Measurements from ENCODE around the gene INPP4B. TPM values are rescaled to one million over a fixed set of nuclear protein-coding genes. Genes with fewer than 3 reads are reported as not detected.

The INPP4B gene
- total and polyA plus RNA-seq, 2 of the 4 experiments (the other 2 are of a cell fraction): 1.8 to 14.0 TPM

GRCh38 chr4:142150483-142150882, 695.6 kb downstream of the INPP4B start:
- no peak overlapping the region for H2AK9ac ChIP-seq (replicated peaks; ENCODE audit: low read depth, low read length, poor library complexity)
- H4K5ac ChIP-seq (ENCODE audit: low read depth, low read length): no peak overlapping the region
- TF ChIP-seq RAD21 (IDR thresholded peaks at IDR 0.05; ENCODE audit: low read length) (no peak), ELK1 (IDR thresholded peaks at IDR 0.05; ENCODE audit: borderline replicate concordance, low read depth, low read length) (no peak), MAZ (IDR thresholded peaks at IDR 0.05; ENCODE audit: borderline replicate concordance, low read depth, low read length) (no peak), NFE2L2 (IDR thresholded peaks at IDR 0.05; ENCODE audit: low read depth, low read length) (no peak), FOS (IDR thresholded peaks at IDR 0.05; ENCODE audit: low read depth, low read length) (no peak), RFX5 (IDR thresholded peaks at IDR 0.05; ENCODE audit: low read depth, low read length) (no peak)
- TF ChIP-seq, protein P1, sequence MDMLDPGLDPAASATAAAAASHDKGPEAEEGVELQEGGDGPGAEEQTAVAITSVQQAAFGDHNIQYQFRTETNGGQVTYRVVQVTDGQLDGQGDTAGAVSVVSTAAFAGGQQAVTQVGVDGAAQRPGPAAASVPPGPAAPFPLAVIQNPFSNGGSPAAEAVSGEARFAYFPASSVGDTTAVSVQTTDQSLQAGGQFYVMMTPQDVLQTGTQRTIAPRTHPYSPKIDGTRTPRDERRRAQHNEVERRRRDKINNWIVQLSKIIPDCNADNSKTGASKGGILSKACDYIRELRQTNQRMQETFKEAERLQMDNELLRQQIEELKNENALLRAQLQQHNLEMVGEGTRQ (IDR thresholded peaks at IDR 0.05; ENCODE audit: low read depth, low read length): no peak
- POLR2A ChIA-PET (ENCODE audit: unreplicated experiment): no interaction called here
- in situ Hi-C loops (cut with MboI; ENCODE audit: low sequenced_read_pairs): no loop called here
- intact Hi-C loops (cut with micrococcal nuclease): no loop called here
- H4K20me1 ChIP-seq (ENCODE audit: insufficient read depth, low read length): no peaks in the 10 kb centered on the region
- no peak overlapping the region for H2BK20ac ChIP-seq (ENCODE audit: low read depth, low read length)
- no peak overlapping the region for H3K14ac ChIP-seq (replicated peaks; ENCODE audit: low read depth, low read length)
- no peaks in the 10 kb centered on the region for H3K9me3 ChIP-seq (ENCODE audit: control insufficient read depth, insufficient read depth, low read length)
- no peak overlapping the region for H2BK120ac ChIP-seq (ENCODE audit: low read depth, low read length)
- DNase-seq: no peak
- BruUV-seq (replicated peaks): no TSS peak
- H3K18ac ChIP-seq (ENCODE audit: low read depth, low read length): no peak overlapping the region
- H3K56ac ChIP-seq (ENCODE audit: extremely low read depth, insufficient read depth, low read length): no peak overlapping the region
- CTCF ChIA-PET: no interaction called here
- no peaks in the 10 kb centered on the region for H3K9me1 ChIP-seq (ENCODE audit: insufficient read depth, low read length)
- no peak overlapping the region for H3K9ac ChIP-seq (ENCODE audit: low read depth, low read length)
- no peak overlapping the region for H2BK15ac ChIP-seq (ENCODE audit: low read depth, low read length)
- H2BK5ac ChIP-seq (ENCODE audit: low read depth, low read length, poor library complexity, severe bottlenecking): no peak overlapping the region
- H3K4me2 ChIP-seq (ENCODE audit: low read depth, low read length): no peak overlapping the region
- no CpG with 5 or more reads among the region's 3 CpGs for WGBS, 2 experiments (ENCODE audit: extremely low coverage in 2 of 2, insufficient read length in 1 of 2)
- no peak for ATAC-seq (ENCODE audit: low read depth)
- no peak overlapping the region for H3K23ac ChIP-seq (ENCODE audit: low read depth, low read length)
- no peaks in the 10 kb centered on the region for H3K4me1 ChIP-seq (ENCODE audit: control insufficient read depth, insufficient read depth, low read length)
- H2AFZ ChIP-seq (replicated peaks; ENCODE audit: low read length, poor library complexity): no peak overlapping the region
- no peak overlapping the region for H2AK5ac ChIP-seq (ENCODE audit: low read depth, low read length)
- dilution Hi-C loops (cut with HindIII; ENCODE audit: low sequenced_read_pairs, unreplicated experiment): no loop called here
- H3K4ac ChIP-seq (ENCODE audit: low read depth, low read length): no peak overlapping the region
- no peaks in the 10 kb centered on the region for H3K79me1 ChIP-seq (ENCODE audit: low read depth in 1 of 2, low read length in 2 of 2)
- no peak overlapping the region for H3K4me3 ChIP-seq (ENCODE audit: insufficient read depth, low read depth, low read length)
- H4K8ac ChIP-seq (ENCODE audit: low read depth in 2 of 2, low read length in 2 of 2): no peak overlapping the region
- no peaks in the 10 kb centered on the region for H3K27me3 ChIP-seq (ENCODE audit: control insufficient read depth, insufficient read depth, low read length)
- no peaks in the 10 kb centered on the region for H3K36me3 ChIP-seq (ENCODE audit: control insufficient read depth, insufficient read depth, low read length)
- H4K91ac ChIP-seq (ENCODE audit: insufficient read depth, low read depth, low read length): no peak overlapping the region
- H3K27ac ChIP-seq (ENCODE audit: insufficient read depth, low read length): no peak overlapping the region
